Karpas-422 (cell line): ENCODE data around the gene MYO7B. TPM values are rescaled to one million over a fixed set of nuclear protein-coding genes. Genes with fewer than 3 reads are reported as not detected.

Experiments used
- DNase-seq: peaks from one replicate; pipeline ENCODE4 v3.0.0-alpha.2; 2015
- H2AFZ ChIP-seq: fragments of 200-600 bp; sonication (generic); 2 replicates; pipeline ENCODE4 v1.6.1; 2014; ENCODE audit warnings: antibody characterized with exemption, low read length, mixed read lengths
- H3K27ac ChIP-seq: fragments of 200-600 bp; sonication (generic); 2 replicates; pipeline ENCODE4 v1.5.1; 2014; ENCODE audit warnings: mild to moderate bottlenecking, low read length, moderate library complexity
- H3K27me3 ChIP-seq: fragments of 200-600 bp; sonication (generic); 2 replicates; pipeline ENCODE4 v1.6.1; 2014; ENCODE audit warnings: low read length, mixed read lengths
- H3K36me3 ChIP-seq: fragments of 200-600 bp; sonication (generic); 2 replicates; pipeline ENCODE4 v1.6.1; 2014; ENCODE audit warnings: low read length, mixed read lengths; ENCODE audit not compliant: insufficient read depth
- H3K4me1 ChIP-seq: fragments of 200-600 bp; sonication (generic); 2 replicates; pipeline ENCODE4 v1.6.1; 2014; ENCODE audit warnings: mild to moderate bottlenecking, low read length, mixed read lengths
- H3K4me2 ChIP-seq: fragments of 200-600 bp; sonication (generic); 2 replicates; pipeline ENCODE4 v1.6.1; 2014; ENCODE audit warnings: low read length, low read depth, mild to moderate bottlenecking; ENCODE audit not compliant: poor library complexity, severe bottlenecking
- H3K4me3 ChIP-seq: fragments of 200-600 bp; sonication (generic); 2 replicates; pipeline ENCODE4 v1.5.1; 2014; ENCODE audit warnings: mild to moderate bottlenecking, antibody characterized with exemption, low read length, mixed read lengths
- H3K79me2 ChIP-seq: fragments of 200-600 bp; sonication (generic); 2 replicates; pipeline ENCODE4 v1.6.1; 2014; ENCODE audit warnings: mild to moderate bottlenecking, low read length, mixed read lengths
- H3K9ac ChIP-seq: fragments of 200-600 bp; sonication (generic); 2 replicates; pipeline ENCODE4 v1.6.0; 2014; ENCODE audit warnings: low read length
- H3K9me2 ChIP-seq: fragments of 200-600 bp; sonication (generic), shearing (Covaris generic); replicated peaks from 2 replicates; pipeline ENCODE4 v1.6.0; 2014; ENCODE audit warnings: mild to moderate bottlenecking, low read length, moderate library complexity; ENCODE audit not compliant: insufficient read depth
- H3K9me3 ChIP-seq: fragments of 300-700, 200-600 bp; sonication (generic); 2 replicates; pipeline ENCODE4 v1.6.1; 2014; ENCODE audit warnings: low read length, mixed read lengths
- H4K20me1 ChIP-seq: fragments of 200-600 bp; sonication (generic); 2 replicates; pipeline ENCODE4 v1.6.1; 2014; ENCODE audit warnings: mild to moderate bottlenecking, antibody characterized with exemption, low read length, low read depth; ENCODE audit not compliant: insufficient read depth
- total RNA-seq: library from RNA; depleted of rRNA; stranded (reverse); fragments of >200 nt; shearing (Covaris generic); gene quantifications from 2 replicates; pipeline ENCODE4 v1.2.3, GENCODE V29; 2014; ENCODE audit warnings: low replicate concordance

Gene MYO7B
- total RNA-seq, 1 experiment from 2014 or later = 3.0 TPM

- no peak for DNase-seq
- no peak overlapping the region for H3K4me3 ChIP-seq
- no peaks in the 10 kb centered on the region for H3K79me2 ChIP-seq
- peaks cover 42% of the 10 kb centered on the region for H3K4me1 ChIP-seq
- H3K9me2 ChIP-seq = no peaks in the 10 kb centered on the region
- H3K4me2 ChIP-seq = no peak overlapping the region
- H3K27me3 ChIP-seq = no peaks in the 10 kb centered on the region
- H3K9me3 ChIP-seq = no peaks in the 10 kb centered on the region
- H4K20me1 ChIP-seq = no peaks in the 10 kb centered on the region
- no peak overlapping the region for H2AFZ ChIP-seq
- no peaks in the 10 kb centered on the region for H3K36me3 ChIP-seq
- no peak overlapping the region for H3K9ac ChIP-seq
- no peak overlapping the region for H3K27ac ChIP-seq
These were observed 94.2 kb downstream of the MYO7B start for GRCh38 chr2:127629637-127630036.

- no peaks in the 10 kb centered on the region for H3K9me3 ChIP-seq
- DNase-seq = no peak
- no peak overlapping the region for H3K9ac ChIP-seq
- no peaks in the 10 kb centered on the region for H3K27me3 ChIP-seq
- H3K9me2 ChIP-seq = no peaks in the 10 kb centered on the region
- no peak overlapping the region for H3K4me2 ChIP-seq
- H3K27ac ChIP-seq = no peak overlapping the region
- H3K36me3 ChIP-seq = no peaks in the 10 kb centered on the region
- H2AFZ ChIP-seq = no peak overlapping the region
- peaks cover 42% of the 10 kb centered on the region for H3K4me1 ChIP-seq
- H3K4me3 ChIP-seq = no peak overlapping the region
- H4K20me1 ChIP-seq = no peaks in the 10 kb centered on the region
- no peaks in the 10 kb centered on the region for H3K79me2 ChIP-seq
These were observed 94.8 kb downstream of the MYO7B start for GRCh38 chr2:127630096-127630863.

- Histone ChIP-seq H3K27ac (no peak overlapping the region), H3K4me3 (no peak overlapping the region), H3K9ac (no peak overlapping the region), H3K36me3 (no peaks in the 10 kb centered on the region), H3K9me3 (no peaks in the 10 kb centered on the region), H3K4me2 (peak overlapping the region; percentile 7), H3K27me3 (no peaks in the 10 kb centered on the region), H3K79me2 (no peaks in the 10 kb centered on the region), H4K20me1 (no peaks in the 10 kb centered on the region), H2AFZ (no peak overlapping the region), H3K9me2 (no peaks in the 10 kb centered on the region), H3K4me1 (peaks cover 42% of the 10 kb centered on the region)
- DNase-seq = no peak
These were observed 95.5 kb downstream of the MYO7B start for GRCh38 chr2:127630864-127631540.

- Histone ChIP-seq H3K27ac (no peak overlapping the region), H3K9me2 (no peaks in the 10 kb centered on the region), H3K9me3 (no peaks in the 10 kb centered on the region), H3K4me3 (no peak overlapping the region), H3K4me1 (peaks cover 42% of the 10 kb centered on the region), H2AFZ (no peak overlapping the region), H3K36me3 (no peaks in the 10 kb centered on the region), H4K20me1 (no peaks in the 10 kb centered on the region), H3K4me2 (no peak overlapping the region), H3K27me3 (no peaks in the 10 kb centered on the region), H3K9ac (no peak overlapping the region), H3K79me2 (no peaks in the 10 kb centered on the region)
- DNase-seq = no peak
These were observed 96.1 kb downstream of the MYO7B start for GRCh38 chr2:127631541-127631996.

- Histone ChIP-seq H3K79me2 (no peaks in the 10 kb centered on the region), H3K36me3 (no peaks in the 10 kb centered on the region), H2AFZ (no peak overlapping the region), H3K4me1 (peaks cover 43% of the 10 kb centered on the region), H3K9ac (no peak overlapping the region), H3K27me3 (no peaks in the 10 kb centered on the region), H3K9me3 (no peaks in the 10 kb centered on the region), H3K27ac (no peak overlapping the region), H3K9me2 (no peaks in the 10 kb centered on the region), H3K4me2 (no peak overlapping the region), H3K4me3 (no peak overlapping the region), H4K20me1 (no peaks in the 10 kb centered on the region)
- DNase-seq = no peak
These were observed 96.6 kb downstream of the MYO7B start for GRCh38 chr2:127631997-127632581.

- H3K79me2 ChIP-seq = no peaks in the 10 kb centered on the region
- no peaks in the 10 kb centered on the region for H3K9me2 ChIP-seq
- H3K4me3 ChIP-seq = no peak overlapping the region
- H3K4me1 ChIP-seq = peaks cover 51% of the 10 kb centered on the region
- H3K4me2 ChIP-seq = peak overlapping the region; percentile 37
- no peaks in the 10 kb centered on the region for H4K20me1 ChIP-seq
- 0 out of 2 replicates have a peak overlapping the region, but pooled peaks have one; percentile 25 for H3K9ac ChIP-seq
- no peak overlapping the region for H2AFZ ChIP-seq
- peak; percentile 77 for DNase-seq
- H3K27ac ChIP-seq = no peak overlapping the region; the same call in 1 of the 2 replicates
- no peaks in the 10 kb centered on the region for H3K27me3 ChIP-seq
- H3K9me3 ChIP-seq = no peaks in the 10 kb centered on the region
- no peaks in the 10 kb centered on the region for H3K36me3 ChIP-seq
These were observed 97.4 kb downstream of the MYO7B start for GRCh38 chr2:127632592-127633489.

- H3K36me3 ChIP-seq = no peaks in the 10 kb centered on the region
- H3K4me3 ChIP-seq = no peak overlapping the region
- H2AFZ ChIP-seq = no peak overlapping the region
- peak overlapping the region; percentile 37 for H3K4me2 ChIP-seq
- no peak for DNase-seq
- peaks cover 59% of the 10 kb centered on the region for H3K4me1 ChIP-seq
- no peaks in the 10 kb centered on the region for H3K27me3 ChIP-seq
- no peaks in the 10 kb centered on the region for H3K9me2 ChIP-seq
- H3K9me3 ChIP-seq = no peaks in the 10 kb centered on the region
- 0 out of 2 replicates have a peak overlapping the region, but pooled peaks have one; percentile 25 for H3K9ac ChIP-seq
- no peaks in the 10 kb centered on the region for H3K79me2 ChIP-seq
- no peaks in the 10 kb centered on the region for H4K20me1 ChIP-seq
- H3K27ac ChIP-seq = no peak overlapping the region; the same call in 1 of the 2 replicates
These were observed 98.1 kb downstream of the MYO7B start for GRCh38 chr2:127633556-127634065.
